Activated T-helper 2 cell treated with anti-CD3 and anti-CD28 coated beads, Interferon-gamma antibody, Interleukin-2, Interleukin-4, amounts not matched to agents 10 μg/mL and 5 μg/mL and 100 μg/mL, durations not matched to agents 14 hours and 24 hours and 36 hours (primary cell): ENCODE data around the gene NOD1. TPM values are rescaled to one million over a fixed set of nuclear protein-coding genes. Genes with fewer than 3 reads are reported as not detected.

Experiments used
- DNase-seq: peaks from one replicate; pipeline ENCODE4 v3.0.0; 2021; ENCODE audit warnings: low spot score
- H3K27ac Mint-ChIP-seq: one replicate; pipeline ENCODE4 v1.8.0; 2021; ENCODE audit warnings: mixed read lengths
- H3K27me3 Mint-ChIP-seq: one replicate; pipeline ENCODE4 v1.8.0; 2021; ENCODE audit warnings: low read depth, mixed read lengths
- H3K36me3 Mint-ChIP-seq: one replicate; pipeline ENCODE4 v1.8.0; 2021; ENCODE audit warnings: low read depth, mixed read lengths
- H3K4me1 Mint-ChIP-seq: one replicate; pipeline ENCODE4 v1.8.0; 2021; ENCODE audit warnings: low read depth, mixed read lengths
- H3K4me3 Mint-ChIP-seq: one replicate; pipeline ENCODE4 v1.8.0; 2021; ENCODE audit warnings: low read depth, mild to moderate bottlenecking, moderate library complexity, mixed read lengths
- H3K9me3 Mint-ChIP-seq: one replicate; pipeline ENCODE4 v1.8.0; 2021; ENCODE audit warnings: mixed read lengths
- intact Hi-C: fragments of 100-400 bp; cut with micrococcal nuclease; formaldehyde crosslinking; loops from one replicate; pipeline ENCODE4 v1.15.1; 2023
- total RNA-seq: library from RNA; stranded (reverse); gene quantifications from 2 replicates; pipeline ENCODE4 v1.2.3, GENCODE V29; 2022

The NOD1 gene
- total RNA-seq, 1 donor from 2014 or later: 14.8 TPM

- intact Hi-C loops: no loop called here
- no peak for DNase-seq
- Mint-ChIP-seq H3K4me1 (no peaks in the 10 kb centered on the region), H3K27ac (no peak overlapping the region), H3K4me3 (no peak overlapping the region), H3K9me3 (peaks cover 30% of the 10 kb centered on the region), H3K27me3 (no peaks in the 10 kb centered on the region), H3K36me3 (no peaks in the 10 kb centered on the region)
Observed at GRCh38 chr7:30379131-30379530, 99.5 kb downstream of the NOD1 start.

GRCh38 chr7:30378275-30378674 is 100.3 kb downstream of the NOD1 start:
- DNase-seq: no peak
- no peak overlapping the region for H3K27ac Mint-ChIP-seq
- no peaks in the 10 kb centered on the region for H3K36me3 Mint-ChIP-seq
- H3K9me3 Mint-ChIP-seq: peaks cover 23% of the 10 kb centered on the region
- no peaks in the 10 kb centered on the region for H3K27me3 Mint-ChIP-seq
- intact Hi-C loops: no loop called here
- no peak overlapping the region for H3K4me3 Mint-ChIP-seq
- no peaks in the 10 kb centered on the region for H3K4me1 Mint-ChIP-seq

Other genes starting within 250 kb of the NOD1 start
- gene ZNRF2, start 194.2 kb downstream of the NOD1 start, total RNA-seq: 10.2 and 10.4 TPM in 2 replicates
- 71.6 and 72.7 TPM in 2 replicates for gene GGCT, start 26.0 kb upstream of the NOD1 start, total RNA-seq
- 208 and 221 TPM in 2 replicates for gene GARS1, start 116.1 kb upstream of the NOD1 start, total RNA-seq
- not detected in 2 replicates for gene CRHR2, start 203.7 kb upstream of the NOD1 start, total RNA-seq